ENCODE data around the gene RTKN. TPM values are rescaled to one million over a fixed set of nuclear protein-coding genes. Genes with fewer than 3 reads are reported as not detected.
A peak's percentile ranks its signal among the peaks of the same experiment; 100 is the strongest.

Gene RTKN
- total RNA-seq, 1 donor from 2014 or later, result 21.4 TPM

- intact Hi-C loops (cut with micrococcal nuclease), result no loop called here
- peak; percentile 94 for DNase-seq
- peak; percentile 89 for ATAC-seq
These were observed 49.9 kb downstream of the RTKN start for GRCh38 chr2:74391580-74392448.

GRCh38 chr2:74391209-74391579 is 50.5 kb downstream of the RTKN start:
- intact Hi-C loops (cut with micrococcal nuclease), result no loop called here
- DNase-seq (no peak), ATAC-seq (peak; percentile 4)

- ATAC-seq (no peak), DNase-seq (no peak)
- intact Hi-C loops (cut with micrococcal nuclease), result no loop called here
These were observed 51.1 kb downstream of the RTKN start for GRCh38 chr2:74390606-74391005.

GRCh38 chr2:74387346-74387745 is 54.4 kb downstream of the RTKN start:
- intact Hi-C loops (cut with micrococcal nuclease), result no loop called here
- ATAC-seq (no peak), DNase-seq (no peak)

- ATAC-seq (peak; percentile 10), DNase-seq (no peak)
- intact Hi-C loops (cut with micrococcal nuclease), result no loop called here
These were observed 56.3 kb downstream of the RTKN start for GRCh38 chr2:74385396-74385795.

- ATAC-seq (no peak), DNase-seq (no peak)
- intact Hi-C loops (cut with micrococcal nuclease), result no loop called here
These were observed 57.7 kb downstream of the RTKN start for GRCh38 chr2:74384051-74384450.

- ATAC-seq (peak; percentile 42), DNase-seq (no peak)
- intact Hi-C loops (cut with micrococcal nuclease), result no loop called here
These were observed 58.5 kb downstream of the RTKN start for GRCh38 chr2:74383254-74383653.

- no peak for ATAC-seq
- intact Hi-C loops (cut with micrococcal nuclease), result no loop called here
These were observed 60.0 kb downstream of the RTKN start for GRCh38 chr2:74381751-74382150.

GRCh38 chr2:74379851-74380789 is 61.6 kb downstream of the RTKN start, which contains the start of gene DCTN1:
Gene DCTN1, minus strand, starts transcription at chr2:74380311. Its CDS starts 274 bp downstream, at chr2:74380037.
- peak; percentile 60 for DNase-seq
- peak; percentile 77 for ATAC-seq
- intact Hi-C loops (cut with micrococcal nuclease), result no loop called here

More at GRCh38 chr2:74381751-74382150, 60.0 kb downstream of the RTKN start:
- DNase-seq, result no peak

- DNase-seq (no peak), ATAC-seq (no peak)
- intact Hi-C loops (cut with micrococcal nuclease), result no loop called here
These were observed 63.7 kb downstream of the RTKN start for GRCh38 chr2:74378007-74378406.

GRCh38 chr2:74375838-74376237 is 65.9 kb downstream of the RTKN start:
- intact Hi-C loops (cut with micrococcal nuclease), result no loop called here
- DNase-seq (no peak), ATAC-seq (no peak)

Other genes starting within 250 kb of the RTKN start
- gene MTHFD2, start 243.3 kb downstream of the RTKN start, total RNA-seq, result 20.0 TPM
- 2.2 TPM for gene SLC4A5, start 98.5 kb downstream of the RTKN start, total RNA-seq
- 177 TPM for gene DCTN1, start 61.6 kb downstream of the RTKN start, total RNA-seq
- 0.79 TPM for gene C2orf81, start 20.3 kb downstream of the RTKN start, total RNA-seq
- 4.4 TPM for gene WDR54, start 20.2 kb downstream of the RTKN start, total RNA-seq
- gene INO80B, start 13.2 kb upstream of the RTKN start, total RNA-seq, result 16.4 TPM
- gene WBP1, start 16.5 kb upstream of the RTKN start, total RNA-seq, result 48.0 TPM
- gene MOGS, start 23.4 kb upstream of the RTKN start, total RNA-seq, result 20.6 TPM
- gene MRPL53, start 30.7 kb upstream of the RTKN start, total RNA-seq, result 163 TPM
- gene CCDC142, start 41.1 kb upstream of the RTKN start, total RNA-seq, result 6.6 TPM
- 9.4 TPM for gene TTC31, start 41.1 kb upstream of the RTKN start, total RNA-seq
- gene LBX2, start 57.7 kb upstream of the RTKN start, total RNA-seq, result 0.52 TPM
- 26.8 TPM for gene PCGF1, start 65.8 kb upstream of the RTKN start, total RNA-seq
- gene TLX2, start 72.5 kb upstream of the RTKN start, total RNA-seq, result not detected
- not detected for gene DQX1, start 84.3 kb upstream of the RTKN start, total RNA-seq
- gene AUP1, start 87.8 kb upstream of the RTKN start, total RNA-seq, result 54.2 TPM
- gene HTRA2, start 88.0 kb upstream of the RTKN start, total RNA-seq, result 28.5 TPM
- gene LOXL3, start 112.0 kb upstream of the RTKN start, total RNA-seq, result 2.6 TPM
- 4.4 TPM for gene DOK1, start 112.8 kb upstream of the RTKN start, total RNA-seq
- not detected for gene M1AP, start 206.4 kb upstream of the RTKN start, total RNA-seq
- 3.4 TPM for gene SEMA4F, start 212.3 kb upstream of the RTKN start, total RNA-seq

Measured in left ventricle myocardium superior (tissue), 1 donor.